Osteoblast (primary cell): Measurements from ENCODE around the gene APLNR. TPM values are rescaled to one million over a fixed set of nuclear protein-coding genes. Genes with fewer than 3 reads are reported as not detected.

Experiments used
- DNase-seq: peaks from one replicate; pipeline ENCODE4 v3.0.0; 2011; ENCODE audit warnings: low spot score, mixed read lengths; ENCODE audit not compliant: insufficient read length; ENCODE audit errors: missing footprints
- H2AFZ ChIP-seq: 2 replicates; pipeline ENCODE4 v1.6.0; 2011; ENCODE audit warnings: mild to moderate bottlenecking, low read length
- H3K27ac ChIP-seq: 2 replicates; pipeline ENCODE4 v1.5.1; 2011; ENCODE audit warnings: mild to moderate bottlenecking, low read depth, low read length, moderate library complexity
- H3K27me3 ChIP-seq: 2 replicates; pipeline ENCODE4 v1.6.0; 2012; ENCODE audit warnings: mild to moderate bottlenecking, control low read depth, inconsistent platforms, low read length, moderate library complexity; ENCODE audit not compliant: insufficient read depth
- H3K36me3 ChIP-seq: 2 replicates; pipeline ENCODE4 v1.5.1; 2011; ENCODE audit warnings: mild to moderate bottlenecking, low read length, control low read depth, moderate library complexity; ENCODE audit not compliant: insufficient read depth
- H3K4me1 ChIP-seq: 2 replicates; pipeline ENCODE4 v1.5.1; 2011; ENCODE audit warnings: mild to moderate bottlenecking, low read length, control low read depth, moderate library complexity; ENCODE audit not compliant: insufficient read depth
- H3K4me2 ChIP-seq: 2 replicates; pipeline ENCODE4 v1.6.0; 2011; ENCODE audit warnings: mild to moderate bottlenecking, low read length; ENCODE audit not compliant: insufficient read depth
- H3K4me3 ChIP-seq: fragments of 200-600 bp; sonication (generic); 3 replicates; pipeline ENCODE4 v1.5.1; 2012; ENCODE audit warnings: mild to moderate bottlenecking, low read length, inconsistent platforms; ENCODE audit not compliant: insufficient read depth
- H3K79me2 ChIP-seq: 2 replicates; pipeline ENCODE4 v1.6.0; 2012; ENCODE audit warnings: mild to moderate bottlenecking, low read length, control low read depth, inconsistent platforms; ENCODE audit not compliant: insufficient read depth
- H3K9me3 ChIP-seq: 2 replicates; pipeline ENCODE4 v1.5.1; 2011; ENCODE audit warnings: low read depth, low read length, control low read depth
- H4K20me1 ChIP-seq: 2 replicates; pipeline ENCODE4 v1.6.0; 2012; ENCODE audit warnings: mild to moderate bottlenecking, low read length, control low read depth; ENCODE audit not compliant: insufficient read depth
- total RNA-seq: library from RNA; depleted of rRNA; stranded (reverse); fragments of >200 nt; gene quantifications from 2 replicates; pipeline ENCODE4 v1.2.3, GENCODE V29; 2012
- TF ChIP-seq, protein P1 (sequence below): IDR thresholded peaks from 2 replicates; pipeline ENCODE4 v1.5.1; 2011; ENCODE audit warnings: mild to moderate bottlenecking, low read depth, low read length, moderate library complexity; ENCODE audit errors: extremely low read depth

Gene APLNR
- total RNA-seq, 1 donor = not detected

DNA sequence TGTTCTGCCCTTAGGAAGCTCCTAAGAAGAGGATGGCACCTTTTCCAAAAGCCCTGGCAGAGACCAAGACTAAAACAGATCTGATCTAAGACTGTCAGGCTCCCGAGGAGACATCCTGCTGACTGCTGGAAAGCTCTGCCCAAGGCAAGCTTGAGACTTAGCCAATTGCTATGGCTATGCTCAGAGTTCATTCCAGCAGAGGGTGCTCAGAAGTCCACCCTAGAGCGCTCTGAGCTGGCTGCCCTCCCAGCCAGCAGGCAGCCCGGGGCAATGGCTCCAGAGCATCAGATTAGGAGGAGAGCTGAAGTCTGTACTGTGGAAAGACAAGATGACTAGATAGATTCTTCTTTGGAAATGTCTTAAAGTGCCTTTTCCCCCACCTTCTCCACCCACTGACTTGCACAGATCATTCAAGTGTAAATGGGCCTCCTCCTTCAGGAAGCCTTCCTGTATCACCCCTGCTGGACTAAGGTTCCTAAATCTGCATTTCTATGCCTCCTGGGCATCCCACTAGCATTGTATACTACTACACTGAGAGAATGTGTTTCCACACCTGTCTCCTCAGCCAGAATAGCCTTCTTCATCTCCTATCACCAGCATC, 31.9 kb downstream of the APLNR start:
- no peak overlapping the region for H3K4me2 ChIP-seq
- TF ChIP-seq, protein P1, sequence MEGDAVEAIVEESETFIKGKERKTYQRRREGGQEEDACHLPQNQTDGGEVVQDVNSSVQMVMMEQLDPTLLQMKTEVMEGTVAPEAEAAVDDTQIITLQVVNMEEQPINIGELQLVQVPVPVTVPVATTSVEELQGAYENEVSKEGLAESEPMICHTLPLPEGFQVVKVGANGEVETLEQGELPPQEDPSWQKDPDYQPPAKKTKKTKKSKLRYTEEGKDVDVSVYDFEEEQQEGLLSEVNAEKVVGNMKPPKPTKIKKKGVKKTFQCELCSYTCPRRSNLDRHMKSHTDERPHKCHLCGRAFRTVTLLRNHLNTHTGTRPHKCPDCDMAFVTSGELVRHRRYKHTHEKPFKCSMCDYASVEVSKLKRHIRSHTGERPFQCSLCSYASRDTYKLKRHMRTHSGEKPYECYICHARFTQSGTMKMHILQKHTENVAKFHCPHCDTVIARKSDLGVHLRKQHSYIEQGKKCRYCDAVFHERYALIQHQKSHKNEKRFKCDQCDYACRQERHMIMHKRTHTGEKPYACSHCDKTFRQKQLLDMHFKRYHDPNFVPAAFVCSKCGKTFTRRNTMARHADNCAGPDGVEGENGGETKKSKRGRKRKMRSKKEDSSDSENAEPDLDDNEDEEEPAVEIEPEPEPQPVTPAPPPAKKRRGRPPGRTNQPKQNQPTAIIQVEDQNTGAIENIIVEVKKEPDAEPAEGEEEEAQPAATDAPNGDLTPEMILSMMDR = peak; percentile 31

DNA sequence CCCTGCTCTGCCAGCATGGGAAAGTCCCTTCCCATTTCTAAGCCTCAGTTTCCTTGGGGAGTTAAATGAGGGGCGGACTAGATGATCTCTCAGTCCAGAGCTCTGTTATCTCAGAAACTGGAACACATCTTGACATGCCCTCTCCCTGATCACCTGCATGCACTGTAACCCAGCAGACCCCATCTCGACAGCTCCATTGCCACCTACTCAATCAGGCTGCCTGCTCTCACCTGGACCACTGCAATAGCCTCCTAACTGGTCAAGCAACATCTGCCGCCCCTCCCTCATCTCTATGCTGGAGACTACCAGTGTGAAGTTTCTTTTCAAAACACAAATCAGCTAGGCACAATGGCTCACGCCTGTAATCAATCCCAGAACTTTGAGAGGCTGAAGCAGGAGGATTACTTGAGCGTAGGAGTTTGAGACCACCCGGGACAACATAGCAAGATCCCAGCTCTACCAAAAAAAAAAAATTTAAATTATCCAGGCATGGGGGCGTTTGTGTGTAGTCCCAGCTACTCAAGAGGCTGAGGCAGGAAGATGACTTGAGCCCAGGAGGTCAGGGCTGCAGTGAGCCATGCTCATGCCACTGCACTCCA, 33.1 kb downstream of the APLNR start:
- no peak for DNase-seq
- Histone ChIP-seq H3K27me3 (peaks cover 43% of the 10 kb centered on the region), H2AFZ (no peak overlapping the region), H3K79me2 (no peaks in the 10 kb centered on the region), H4K20me1 (no peaks in the 10 kb centered on the region), H3K4me2 (no peak overlapping the region), H3K4me1 (no peaks in the 10 kb centered on the region), H3K36me3 (no peaks in the 10 kb centered on the region), H3K9me3 (no peaks in the 10 kb centered on the region), H3K27ac (no peak overlapping the region), H3K4me3 (no peak overlapping the region)
- TF ChIP-seq, protein P1 = no peak

More for the DNA sequence above, 31.9 kb downstream of the APLNR start:
- Histone ChIP-seq H2AFZ (no peak overlapping the region), H3K27ac (no peak overlapping the region), H3K4me3 (no peak overlapping the region), H3K79me2 (no peaks in the 10 kb centered on the region), H3K27me3 (peaks cover 43% of the 10 kb centered on the region), H3K36me3 (no peaks in the 10 kb centered on the region), H3K4me1 (no peaks in the 10 kb centered on the region), H4K20me1 (no peaks in the 10 kb centered on the region), H3K9me3 (no peaks in the 10 kb centered on the region)
- DNase-seq = peak; percentile 91

DNA sequence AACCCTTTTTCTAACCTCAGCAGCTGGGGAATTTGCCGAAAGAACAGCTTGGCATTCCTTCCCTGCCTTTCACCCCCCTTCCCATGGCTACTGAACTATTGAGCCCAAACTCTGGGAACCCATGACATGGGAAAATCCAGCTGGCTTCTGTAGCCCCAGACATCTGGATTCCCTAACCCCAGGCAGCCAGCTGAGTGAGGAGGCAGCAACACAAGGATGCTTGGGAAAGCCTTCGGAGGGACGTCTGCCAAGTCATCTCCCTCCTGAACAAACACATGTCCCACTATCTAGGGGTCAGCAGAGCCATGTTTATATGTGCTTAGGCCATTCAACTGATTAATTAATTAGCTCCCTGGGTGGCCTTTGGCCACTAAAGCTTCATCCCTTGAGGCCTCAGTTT, 33.7 kb downstream of the APLNR start:
- no peak overlapping the region for H2AFZ ChIP-seq
- TF ChIP-seq, protein P1 = no peak
- H3K4me2 ChIP-seq = no peak overlapping the region
- peaks cover 43% of the 10 kb centered on the region for H3K27me3 ChIP-seq
- H4K20me1 ChIP-seq = no peaks in the 10 kb centered on the region
- no peaks in the 10 kb centered on the region for H3K79me2 ChIP-seq
- H3K9me3 ChIP-seq = no peaks in the 10 kb centered on the region
- no peak for DNase-seq
- H3K36me3 ChIP-seq = no peaks in the 10 kb centered on the region
- H3K27ac ChIP-seq = no peak overlapping the region
- H3K4me3 ChIP-seq = no peak overlapping the region
- no peaks in the 10 kb centered on the region for H3K4me1 ChIP-seq

DNA sequence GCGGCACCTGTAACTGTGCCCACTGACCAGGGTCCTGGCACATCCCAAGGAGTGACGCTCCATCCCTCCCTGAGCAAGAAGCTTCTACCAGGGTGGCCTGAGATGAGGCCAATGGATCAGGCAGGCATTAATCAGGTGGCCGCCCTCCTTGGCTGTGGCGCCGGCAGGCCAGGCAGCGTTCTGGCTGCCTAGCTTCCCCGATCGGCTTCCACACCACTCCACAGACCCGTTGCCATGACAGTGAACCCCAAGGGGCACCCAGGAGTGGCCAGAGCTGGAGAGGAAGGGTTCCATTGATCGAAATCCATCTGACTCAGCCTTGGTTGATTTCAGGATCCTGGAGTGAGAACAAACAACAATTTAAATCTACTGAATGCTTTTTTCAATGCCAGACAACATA, 34.8 kb downstream of the APLNR start:
- Histone ChIP-seq H2AFZ (no peak overlapping the region), H3K9me3 (no peaks in the 10 kb centered on the region), H3K27me3 (peaks cover 43% of the 10 kb centered on the region), H3K4me1 (no peaks in the 10 kb centered on the region), H3K27ac (no peak overlapping the region), H3K79me2 (no peaks in the 10 kb centered on the region), H3K4me2 (no peak overlapping the region), H4K20me1 (no peaks in the 10 kb centered on the region), H3K36me3 (no peaks in the 10 kb centered on the region), H3K4me3 (no peak overlapping the region)
- DNase-seq = no peak
- TF ChIP-seq, protein P1 = no peak
